CD4-positive, alpha-beta T cell (primary cell): ENCODE data around the gene PCDHGA9. TPM values are rescaled to one million over a fixed set of nuclear protein-coding genes. Genes with fewer than 3 reads are reported as not detected.
A peak's percentile ranks its signal among the peaks of the same experiment; 100 is the strongest.
"Not testable (repeated sequence)": the region's sequence is repeated elsewhere in the genome, so short reads cannot be mapped to it uniquely, and the experiment has no call there.

ENCODE experiments used
- ATAC-seq: fragments of 200-7000 bp; cut with Tn5 transposase; one replicate; pipeline ENCODE4 v1.10.0; 2022; ENCODE audit warnings: mild to moderate bottlenecking; ENCODE audit not compliant: poor library complexity
- CTCF ChIA-PET: fragments of 350-600 bp; sonication (Branson Sonifier 250); formaldehyde crosslinking; loops from one replicate; lab custom pipeline; 2021; ENCODE audit warnings: antibody characterized with exemption, inconsistent platforms; lab: Charles Lee
- POLR2A ChIA-PET: fragments of 350-600 bp; sonication (Branson Sonifier 250); formaldehyde crosslinking; loops from one replicate; lab custom pipeline; 2021; ENCODE audit warnings: antibody characterized with exemption, inconsistent platforms; lab: Charles Lee
- DNase-seq, 14 experiments: peaks; one replicate each; pipeline ENCODE4 v3.0.0-alpha.2; 2013 to 2020; ENCODE audit warnings: mixed read lengths in 2 of 14
- H3K27ac ChIP-seq, 2 donors: one replicate each; pipeline versions ENCODE4 v1.5.1 to v1.7.0; 2013; ENCODE audit warnings: low read length in 2 of 2, low read depth in 1 of 2, mild to moderate bottlenecking in 1 of 2
- H3K27me3 ChIP-seq, 2 experiments: 1 replicate in 1 of 2; 2 replicates in 1 of 2; pipeline versions ENCODE4 v1.6.1 to v1.7.0; 2013; ENCODE audit warnings: low read length in 2 of 2, control low read depth in 1 of 2, mild to moderate bottlenecking in 1 of 2, moderate library complexity in 1 of 2; ENCODE audit not compliant: insufficient read depth in 2 of 2, control insufficient read depth in 1 of 2
- H3K36me3 ChIP-seq: one replicate; pipeline ENCODE4 v1.6.1; 2013; ENCODE audit warnings: low read length, control low read depth; ENCODE audit not compliant: insufficient read depth
- H3K4me1 ChIP-seq: one replicate; pipeline ENCODE4 v1.6.1; 2013; ENCODE audit warnings: low read length, control low read depth; ENCODE audit not compliant: insufficient read depth
- H3K4me3 ChIP-seq: one replicate; pipeline ENCODE4 v1.5.1; 2013; ENCODE audit warnings: mild to moderate bottlenecking, low read length, moderate library complexity
- H3K9me3 ChIP-seq, 2 experiments: 1 replicate in 1 of 2; 2 replicates in 1 of 2; pipeline versions ENCODE4 v1.6.1 to v1.7.0; 2013; ENCODE audit warnings: low read length in 2 of 2, mild to moderate bottlenecking in 2 of 2, control low read depth in 1 of 2, moderate library complexity in 1 of 2; ENCODE audit not compliant: control insufficient read depth in 1 of 2, insufficient read depth in 1 of 2
- H3K27ac Mint-ChIP-seq: one replicate; pipeline ENCODE4 v1.8.0; 2020; ENCODE audit warnings: mixed read lengths
- H3K27me3 Mint-ChIP-seq: one replicate; pipeline ENCODE4 v1.8.0; 2021; ENCODE audit warnings: mixed read lengths
- H3K36me3 Mint-ChIP-seq: one replicate; pipeline ENCODE4 v1.8.0; 2021; ENCODE audit warnings: low read depth, mixed read lengths
- H3K4me1 Mint-ChIP-seq: one replicate; pipeline ENCODE4 v1.8.0; 2021; ENCODE audit warnings: low read depth, mixed read lengths
- H3K4me3 Mint-ChIP-seq: one replicate; pipeline ENCODE4 v1.8.0; 2020; ENCODE audit warnings: mild to moderate bottlenecking, mixed read lengths
- H3K9me3 Mint-ChIP-seq: one replicate; pipeline ENCODE4 v1.8.0; 2020; ENCODE audit warnings: mixed read lengths
- CTCF ChIP-seq: fragments of 200-600 bp; IDR thresholded peaks from one replicate; pipeline ENCODE4 v1.8.0; 2022; ENCODE audit warnings: antibody characterized with exemption, mild to moderate bottlenecking
- intact Hi-C, 2 experiments: fragments of 100-400 bp; cut with DNase I in 1 of 2; cut with micrococcal nuclease in 1 of 2; formaldehyde crosslinking; loops; one replicate each; pipeline versions ENCODE4 v1.15.1 to v1.9.0; 2023 to 2025; cut with DNase I, micrococcal nuclease
- total RNA-seq, 174 experiments: library from RNA in 2 of 174; stranded (reverse) in 2 of 174; gene quantifications; one replicate each; pipeline ENCODE4 v1.2.3 and lab custom pipeline; 2021 to 2026

PCDHGA9 gene
- total RNA-seq, 2 experiments from 2014 or later, result not detected

DNA sequence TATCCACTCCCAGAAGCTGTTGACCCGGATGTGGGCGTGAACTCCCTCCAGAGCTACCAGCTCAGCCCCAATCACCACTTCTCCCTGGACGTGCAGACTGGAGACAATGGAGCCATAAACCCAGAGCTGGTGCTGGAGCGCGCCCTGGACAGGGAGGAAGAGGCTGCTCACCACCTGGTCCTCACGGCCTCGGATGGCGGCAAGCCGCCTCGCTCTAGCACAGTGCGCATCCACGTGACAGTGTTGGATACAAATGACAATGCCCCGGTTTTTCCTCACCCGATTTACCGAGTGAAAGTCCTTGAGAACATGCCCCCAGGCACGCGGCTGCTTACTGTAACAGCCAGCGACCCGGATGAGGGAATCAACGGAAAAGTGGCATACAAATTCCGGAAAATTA, 9.3 kb upstream of the PCDHGA9 start:
- no peak for TF ChIP-seq CTCF
- Mint-ChIP-seq H3K4me3 (no peak overlapping the region), H3K36me3 (peaks cover 20% of the 10 kb centered on the region), H3K27ac (no peak overlapping the region), H3K4me1 (no peaks in the 10 kb centered on the region), H3K9me3 (peaks cover 19% of the 10 kb centered on the region), H3K27me3 (peaks cover 86% of the 10 kb centered on the region)
- POLR2A ChIA-PET, result no interaction called here
- intact Hi-C loops, result no loop called here
- no peak for DNase-seq
- no peak overlapping the region for H3K4me3 ChIP-seq
- no peak overlapping the region for H3K27ac ChIP-seq
- CTCF ChIA-PET, result no interaction called here
- H3K4me1 ChIP-seq, result no peaks in the 10 kb centered on the region
- ATAC-seq, result no peak
- H3K27me3 ChIP-seq, result peaks cover 53 to 87% of the 10 kb centered on the region in 2 experiments
- H3K36me3 ChIP-seq, result no peaks in the 10 kb centered on the region
- peaks cover 47 to 54% of the 10 kb centered on the region in 2 experiments for H3K9me3 ChIP-seq

DNA sequence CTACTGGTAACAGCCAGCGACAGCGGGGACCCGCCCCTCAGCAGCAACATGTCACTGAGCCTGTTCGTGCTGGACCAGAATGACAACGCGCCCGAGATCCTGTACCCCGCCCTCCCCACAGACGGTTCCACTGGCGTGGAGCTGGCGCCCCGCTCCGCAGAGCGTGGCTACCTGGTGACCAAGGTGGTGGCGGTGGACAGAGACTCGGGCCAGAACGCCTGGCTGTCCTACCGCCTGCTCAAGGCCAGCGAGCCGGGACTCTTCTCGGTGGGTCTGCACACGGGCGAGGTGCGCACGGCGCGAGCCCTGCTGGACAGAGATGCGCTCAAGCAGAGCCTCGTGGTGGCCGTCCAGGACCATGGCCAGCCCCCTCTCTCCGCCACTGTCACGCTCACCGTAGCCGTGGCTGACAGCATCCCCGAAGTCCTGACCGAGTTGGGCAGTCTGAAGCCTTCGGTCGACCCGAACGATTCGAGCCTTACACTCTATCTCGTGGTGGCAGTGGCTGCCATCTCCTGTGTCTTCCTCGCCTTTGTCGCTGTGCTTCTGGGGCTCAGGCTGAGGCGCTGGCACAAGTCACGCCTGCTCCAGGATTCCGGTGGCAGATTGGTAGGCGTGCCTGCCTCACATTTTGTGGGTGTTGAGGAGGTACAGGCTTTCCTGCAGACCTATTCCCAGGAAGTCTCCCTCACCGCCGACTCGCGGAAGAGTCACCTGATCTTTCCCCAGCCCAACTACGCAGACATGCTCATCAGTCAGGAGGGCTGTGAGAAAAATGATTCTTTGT, 8.0 kb upstream of the PCDHGA9 start:
- H3K4me3 Mint-ChIP-seq, H3K4me1 ChIP-seq, ATAC-seq, H3K27ac Mint-ChIP-seq, DNase-seq, H3K27ac ChIP-seq, H3K36me3 ChIP-seq, POLR2A ChIA-PET, H3K4me1 Mint-ChIP-seq, intact Hi-C loops, H3K4me3 ChIP-seq: not testable (repeated sequence)
- CTCF ChIA-PET, result interaction anchor here (1.0 to 1.3 kb wide), 2 partner anchors 13 to 163 kb away, joined by 3 read pairs; partner anchors contain the start of gene PCDHGB6
- peaks cover 88% of the 10 kb centered on the region for H3K27me3 Mint-ChIP-seq
- Histone ChIP-seq H3K9me3 (peaks cover 49 to 55% of the 10 kb centered on the region in 2 experiments), H3K27me3 (peaks cover 49 to 85% of the 10 kb centered on the region in 2 experiments)
- peaks cover 15% of the 10 kb centered on the region for H3K9me3 Mint-ChIP-seq
- H3K36me3 Mint-ChIP-seq, result peaks cover 30% of the 10 kb centered on the region

GRCh38 chr5:141397756-141398551, 4.6 kb upstream of the PCDHGA9 start, which contains the start of gene PCDHGB5:
TSS of gene PCDHGB5 (plus strand) at chr5:141397947. CDS start at chr5:141398128, 181 bp downstream.
- TF ChIP-seq CTCF, result peak; percentile 20
- H3K36me3 ChIP-seq, H3K4me1 ChIP-seq, H3K27ac Mint-ChIP-seq, H3K27ac ChIP-seq, intact Hi-C loops, H3K4me3 ChIP-seq, H3K4me1 Mint-ChIP-seq: not testable (repeated sequence)
- Histone ChIP-seq H3K27me3 (peaks cover 55 to 80% of the 10 kb centered on the region in 2 experiments), H3K9me3 (peaks cover 30 to 55% of the 10 kb centered on the region in 2 experiments)
- H3K27me3 Mint-ChIP-seq, result peaks cover 78% of the 10 kb centered on the region
- peaks cover 10% of the 10 kb centered on the region for H3K9me3 Mint-ChIP-seq
- DNase-seq (peak in 6 of 14 experiments; percentile 34 to 50 (median 40)), ATAC-seq (peak; percentile 68)
- peaks cover 25% of the 10 kb centered on the region for H3K36me3 Mint-ChIP-seq
- ChIA-PET POLR2A (interaction anchor here (0.7 kb wide), 1 partner anchor 86 kb away, joined by 3 read pairs; the partner anchor contains the start of gene PCDHGC4), CTCF (interaction anchor here (0.8 to 3.0 kb wide), 11 partner anchors 15 to 166 kb away, joined by 3 to 11 read pairs (median 6); partner anchors contain the start of genes PCDHGA1, PCDHGA10, PCDHGA5 and PCDHGB3)
- peak within 1 kb of the TSS; percentile 11 for H3K4me3 Mint-ChIP-seq
